Measurements from ENCODE around the gene WDR48. TPM values are rescaled to one million over a fixed set of nuclear protein-coding genes. Genes with fewer than 3 reads are reported as not detected.

The WDR48 gene
- total and polyA plus RNA-seq, 5 donors from 2014 or later, result 46.7 to 104 (median 50.2) TPM

- Mint-ChIP-seq H3K27me3 (no peaks in the 10 kb centered on the region), H3K36me3 (peaks cover 4% of the 10 kb centered on the region), H3K4me1 (peaks cover 11 to 25% (median 16%) of the 10 kb centered on the region in 4 donors), H3K9me3 (no peaks in the 10 kb centered on the region), H3K4me3 (peak overlapping the region in 1 of 4 donors; percentile 46), H3K27ac (peak overlapping the region; percentile 50 to 86 (median 84))
- DNase-seq, result no peak
- no peak for ATAC-seq (ENCODE audit: low read depth in 2 of 2)
- Histone ChIP-seq H3K27me3 (ENCODE audit: control insufficient read depth, insufficient read depth, low read length) (no peaks in the 10 kb centered on the region), H3K4me3 (ENCODE audit: low read depth, low read length) (peak overlapping the region; percentile 7), H3K36me3 (ENCODE audit: control insufficient read depth, insufficient read depth, low read length) (no peaks in the 10 kb centered on the region), H3K9me3 (ENCODE audit: control insufficient read depth in 2 of 2, low read length in 2 of 2) (no peaks in the 10 kb centered on the region), H3K4me1 (ENCODE audit: control insufficient read depth, insufficient read depth, low read length, poor library complexity, severe bottlenecking) (peaks cover 13% of the 10 kb centered on the region), H3K27ac (ENCODE audit: insufficient read depth, low read length, poor library complexity, severe bottlenecking) (no peak overlapping the region)
Observed at GRCh38 chr3:39127269-39127907, 75.6 kb downstream of the WDR48 start.

DNA sequence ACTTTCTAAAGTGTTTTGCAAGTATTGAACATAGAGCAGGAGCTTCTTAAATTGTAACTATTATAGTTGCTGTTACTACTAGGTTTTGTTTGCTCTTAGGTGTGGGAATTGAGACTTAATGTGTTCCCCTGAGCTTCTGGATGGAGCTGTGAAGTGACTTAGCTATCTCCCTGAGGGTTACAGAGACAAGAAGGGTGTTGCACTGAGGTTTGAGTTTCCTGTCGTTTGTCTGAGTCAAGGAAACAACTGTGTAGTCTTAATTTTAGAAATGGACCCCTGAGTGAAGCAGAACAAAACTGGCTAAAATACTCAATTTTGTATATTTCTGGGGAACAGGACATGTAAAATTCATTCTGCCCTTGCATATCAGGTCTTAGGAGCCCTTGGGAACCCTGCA is 76.1 kb downstream of the WDR48 start:
- Histone ChIP-seq H3K4me3 (ENCODE audit: low read depth, low read length) (peak overlapping the region; percentile 7), H3K27ac (ENCODE audit: insufficient read depth, low read length, poor library complexity, severe bottlenecking) (no peak overlapping the region), H3K27me3 (ENCODE audit: control insufficient read depth, insufficient read depth, low read length) (no peaks in the 10 kb centered on the region), H3K4me1 (ENCODE audit: control insufficient read depth, insufficient read depth, low read length, poor library complexity, severe bottlenecking) (peaks cover 13% of the 10 kb centered on the region), H3K36me3 (ENCODE audit: control insufficient read depth, insufficient read depth, low read length) (no peaks in the 10 kb centered on the region), H3K9me3 (ENCODE audit: control insufficient read depth in 2 of 2, low read length in 2 of 2) (no peaks in the 10 kb centered on the region)
- peak overlapping the region in 1 of 4 donors; percentile 46 for H3K4me3 Mint-ChIP-seq
- peaks cover 4% of the 10 kb centered on the region for H3K36me3 Mint-ChIP-seq
- H3K9me3 Mint-ChIP-seq, result no peaks in the 10 kb centered on the region
- peak in 1 of 3 donors; percentile 61 for DNase-seq
- H3K27me3 Mint-ChIP-seq, result no peaks in the 10 kb centered on the region
- ATAC-seq (ENCODE audit: low read depth in 2 of 2), result peak; percentile 47 to 60
- peaks cover 11 to 25% (median 17%) of the 10 kb centered on the region in 4 donors for H3K4me1 Mint-ChIP-seq
- peak overlapping the region; percentile 50 to 86 (median 84) for H3K27ac Mint-ChIP-seq

GRCh38 chr3:39128951-39129350 is 77.1 kb downstream of the WDR48 start:
- Mint-ChIP-seq H3K9me3 (no peaks in the 10 kb centered on the region), H3K4me3 (no peak overlapping the region), H3K36me3 (peaks cover 4% of the 10 kb centered on the region), H3K27ac (no peak overlapping the region), H3K27me3 (no peaks in the 10 kb centered on the region), H3K4me1 (peaks cover 9 to 25% (median 17%) of the 10 kb centered on the region in 4 donors)
- Histone ChIP-seq H3K4me1 (ENCODE audit: control insufficient read depth, insufficient read depth, low read length, poor library complexity, severe bottlenecking) (peaks cover 13% of the 10 kb centered on the region), H3K27me3 (ENCODE audit: control insufficient read depth, insufficient read depth, low read length) (no peaks in the 10 kb centered on the region), H3K36me3 (ENCODE audit: control insufficient read depth, insufficient read depth, low read length) (no peaks in the 10 kb centered on the region), H3K9me3 (ENCODE audit: control insufficient read depth in 2 of 2, low read length in 2 of 2) (no peaks in the 10 kb centered on the region), H3K27ac (ENCODE audit: insufficient read depth, low read length, poor library complexity, severe bottlenecking) (no peak overlapping the region), H3K4me3 (ENCODE audit: low read depth, low read length) (no peak overlapping the region)
- ATAC-seq (ENCODE audit: low read depth in 2 of 2), result no peak
- DNase-seq, result no peak

DNA sequence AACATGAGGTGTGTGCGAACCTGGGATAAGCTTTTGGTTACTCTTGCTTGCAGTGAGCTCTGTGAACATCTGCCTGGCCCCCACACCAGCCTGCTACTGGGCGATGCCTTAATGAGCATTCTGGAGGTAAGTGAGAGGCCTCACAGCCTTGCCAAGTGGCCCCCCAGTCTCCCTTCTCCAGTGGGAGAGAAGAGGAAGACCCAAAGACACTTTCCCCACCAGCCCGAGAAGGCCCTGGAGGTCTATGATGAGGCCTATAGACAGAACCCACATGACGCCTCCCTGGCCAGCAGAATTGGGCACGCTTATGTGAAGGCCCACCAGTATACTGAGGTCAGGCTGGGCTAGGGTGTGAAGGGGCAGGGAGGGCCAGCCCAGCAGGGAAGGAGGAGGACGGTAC is 78.2 kb downstream of the WDR48 start:
- H3K36me3 Mint-ChIP-seq, result peaks cover 4% of the 10 kb centered on the region
- H3K27ac Mint-ChIP-seq, result no peak overlapping the region
- H3K4me1 Mint-ChIP-seq, result peaks cover 8 to 25% (median 17%) of the 10 kb centered on the region in 4 donors

GRCh38 chr3:39130693-39131265 is 79.0 kb downstream of the WDR48 start:
- DNase-seq (no peak), ATAC-seq (ENCODE audit: low read depth in 2 of 2) (no peak)
- peak overlapping the region in 1 of 3 donors; percentile 26 for H3K27ac Mint-ChIP-seq
- Histone ChIP-seq H3K27ac (ENCODE audit: insufficient read depth, low read length, poor library complexity, severe bottlenecking) (no peak overlapping the region), H3K36me3 (ENCODE audit: control insufficient read depth, insufficient read depth, low read length) (no peaks in the 10 kb centered on the region), H3K27me3 (ENCODE audit: control insufficient read depth, insufficient read depth, low read length) (no peaks in the 10 kb centered on the region), H3K9me3 (ENCODE audit: control insufficient read depth in 2 of 2, low read length in 2 of 2) (no peaks in the 10 kb centered on the region), H3K4me1 (ENCODE audit: control insufficient read depth, insufficient read depth, low read length, poor library complexity, severe bottlenecking) (peaks cover 13% of the 10 kb centered on the region), H3K4me3 (ENCODE audit: low read depth, low read length) (no peak overlapping the region)
- H3K4me3 Mint-ChIP-seq, result no peak overlapping the region
- H3K36me3 Mint-ChIP-seq, result peaks cover 4% of the 10 kb centered on the region
- H3K9me3 Mint-ChIP-seq, result no peaks in the 10 kb centered on the region
- H3K27me3 Mint-ChIP-seq, result no peaks in the 10 kb centered on the region
- H3K4me1 Mint-ChIP-seq, result peaks cover 8 to 25% (median 17%) of the 10 kb centered on the region in 4 donors

More for the DNA sequence above, 78.2 kb downstream of the WDR48 start:
- no peaks in the 10 kb centered on the region for H3K9me3 Mint-ChIP-seq
- DNase-seq (no peak), ATAC-seq (ENCODE audit: low read depth in 2 of 2) (no peak)
- no peaks in the 10 kb centered on the region for H3K27me3 Mint-ChIP-seq
- H3K27ac ChIP-seq (ENCODE audit: insufficient read depth, low read length, poor library complexity, severe bottlenecking), result no peak overlapping the region
- no peak overlapping the region for H3K4me3 Mint-ChIP-seq
- no peak overlapping the region for H3K4me3 ChIP-seq (ENCODE audit: low read depth, low read length)
- H3K4me1 ChIP-seq (ENCODE audit: control insufficient read depth, insufficient read depth, low read length, poor library complexity, severe bottlenecking), result peaks cover 13% of the 10 kb centered on the region
- H3K27me3 ChIP-seq (ENCODE audit: control insufficient read depth, insufficient read depth, low read length), result no peaks in the 10 kb centered on the region
- H3K9me3 ChIP-seq (ENCODE audit: control insufficient read depth in 2 of 2, low read length in 2 of 2), result no peaks in the 10 kb centered on the region
- no peaks in the 10 kb centered on the region for H3K36me3 ChIP-seq (ENCODE audit: control insufficient read depth, insufficient read depth, low read length)

GRCh38 chr3:39132096-39133092 is 80.6 kb downstream of the WDR48 start:
- Histone ChIP-seq H3K27me3 (ENCODE audit: control insufficient read depth, insufficient read depth, low read length) (no peaks in the 10 kb centered on the region), H3K4me1 (ENCODE audit: control insufficient read depth, insufficient read depth, low read length, poor library complexity, severe bottlenecking) (peaks cover 11% of the 10 kb centered on the region), H3K9me3 (ENCODE audit: control insufficient read depth in 2 of 2, low read length in 2 of 2) (no peaks in the 10 kb centered on the region), H3K36me3 (ENCODE audit: control insufficient read depth, insufficient read depth, low read length) (no peaks in the 10 kb centered on the region), H3K27ac (ENCODE audit: insufficient read depth, low read length, poor library complexity, severe bottlenecking) (no peak overlapping the region), H3K4me3 (ENCODE audit: low read depth, low read length) (no peak overlapping the region)
- Mint-ChIP-seq H3K4me1 (peaks cover 8 to 18% (median 12%) of the 10 kb centered on the region in 4 donors), H3K9me3 (no peaks in the 10 kb centered on the region), H3K4me3 (no peak overlapping the region), H3K27me3 (no peaks in the 10 kb centered on the region), H3K27ac (peak overlapping the region in 1 of 3 donors; percentile 22), H3K36me3 (peaks cover 4% of the 10 kb centered on the region)
- DNase-seq, result no peak
- no peak for ATAC-seq (ENCODE audit: low read depth in 2 of 2)

DNA sequence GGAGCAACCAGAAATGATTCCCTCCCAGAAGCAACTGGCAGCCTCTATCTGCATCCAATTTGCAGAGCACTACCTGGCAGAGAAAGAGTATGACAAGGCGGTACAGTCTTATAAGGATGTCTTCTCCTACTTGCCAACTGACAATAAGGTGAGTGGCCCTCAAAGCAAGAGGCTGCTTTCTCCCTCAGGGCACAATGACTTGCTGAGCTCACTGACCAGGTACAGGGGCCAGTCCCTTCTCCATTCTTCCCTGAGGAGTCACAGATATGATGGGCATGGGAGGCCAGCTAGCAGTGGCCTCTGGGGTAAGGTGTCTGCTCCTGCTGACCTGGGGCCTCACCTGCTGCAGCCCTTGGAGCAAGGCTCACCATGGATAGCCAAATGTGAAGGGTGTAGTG is 81.3 kb downstream of the WDR48 start:
- no peak for ATAC-seq (ENCODE audit: low read depth in 2 of 2)

More for the DNA sequence above, 81.3 kb downstream of the WDR48 start:
- DNase-seq, result no peak
- Mint-ChIP-seq H3K4me1 (peaks cover 1 to 11% (median 5%) of the 10 kb centered on the region in 4 donors), H3K27ac (no peak overlapping the region), H3K9me3 (no peaks in the 10 kb centered on the region), H3K4me3 (no peak overlapping the region), H3K36me3 (peaks cover 9% of the 10 kb centered on the region), H3K27me3 (no peaks in the 10 kb centered on the region)
- Histone ChIP-seq H3K4me3 (ENCODE audit: low read depth, low read length) (no peak overlapping the region), H3K9me3 (ENCODE audit: control insufficient read depth in 2 of 2, low read length in 2 of 2) (no peaks in the 10 kb centered on the region), H3K36me3 (ENCODE audit: control insufficient read depth, insufficient read depth, low read length) (no peaks in the 10 kb centered on the region), H3K27me3 (ENCODE audit: control insufficient read depth, insufficient read depth, low read length) (no peaks in the 10 kb centered on the region), H3K4me1 (ENCODE audit: control insufficient read depth, insufficient read depth, low read length, poor library complexity, severe bottlenecking) (peaks cover 4% of the 10 kb centered on the region), H3K27ac (ENCODE audit: insufficient read depth, low read length, poor library complexity, severe bottlenecking) (no peak overlapping the region)

Measured in CD4-positive, CD25-positive, alpha-beta regulatory T cell (primary cell).